Lower leg skin (tissue), 3 donors: ENCODE results near the gene WDHD1.

Experiments
- CTCF ChIP-seq, 3 donors: fragments of 450-650 bp; IDR thresholded peaks; one replicate each; pipeline ENCODE4 v1.5.1; 2016; ENCODE audit warnings: antibody characterized with exemption in 3 of 3, mild to moderate bottlenecking in 3 of 3, moderate library complexity in 2 of 3
- POLR2A ChIP-seq, 2 donors: fragments of 450-650 bp; IDR thresholded peaks; one replicate each; pipeline ENCODE4 v1.6.1; 2016 to 2017; ENCODE audit warnings: antibody characterized with exemption in 2 of 2, mild to moderate bottlenecking in 1 of 2, moderate library complexity in 1 of 2

- TF ChIP-seq CTCF (IDR thresholded peaks at IDR 0.05) (no peak), POLR2A (IDR thresholded peaks at IDR 0.05) (no peak)
Observed at GRCh38 chr14:54942913-54943312, 84.0 kb downstream of the WDHD1 start.
